Ureter (tissue), 1 donor: Measurements from ENCODE around the gene EPS8L3. TPM values are rescaled to one million over a fixed set of nuclear protein-coding genes. Genes with fewer than 3 reads are reported as not detected.
A peak's percentile ranks its signal among the peaks of the same experiment; 100 is the strongest.
"Not testable (repeated sequence)": the region's sequence is repeated elsewhere in the genome, so short reads cannot be mapped to it uniquely, and the experiment has no call there.

Experiments used
- DNase-seq: peaks from one replicate; pipeline ENCODE4 v3.0.0-alpha.2; 2020; ENCODE audit warnings: low spot score
- total RNA-seq: library from RNA; stranded (reverse); gene quantifications from one replicate; pipeline ENCODE4 v1.2.4, GENCODE V29; 2023
- donor health status: DM: yes; HTN: yes; CAD: no.

The EPS8L3 gene
- total RNA-seq, 1 donor from 2014 or later: 0.55 TPM

DNA sequence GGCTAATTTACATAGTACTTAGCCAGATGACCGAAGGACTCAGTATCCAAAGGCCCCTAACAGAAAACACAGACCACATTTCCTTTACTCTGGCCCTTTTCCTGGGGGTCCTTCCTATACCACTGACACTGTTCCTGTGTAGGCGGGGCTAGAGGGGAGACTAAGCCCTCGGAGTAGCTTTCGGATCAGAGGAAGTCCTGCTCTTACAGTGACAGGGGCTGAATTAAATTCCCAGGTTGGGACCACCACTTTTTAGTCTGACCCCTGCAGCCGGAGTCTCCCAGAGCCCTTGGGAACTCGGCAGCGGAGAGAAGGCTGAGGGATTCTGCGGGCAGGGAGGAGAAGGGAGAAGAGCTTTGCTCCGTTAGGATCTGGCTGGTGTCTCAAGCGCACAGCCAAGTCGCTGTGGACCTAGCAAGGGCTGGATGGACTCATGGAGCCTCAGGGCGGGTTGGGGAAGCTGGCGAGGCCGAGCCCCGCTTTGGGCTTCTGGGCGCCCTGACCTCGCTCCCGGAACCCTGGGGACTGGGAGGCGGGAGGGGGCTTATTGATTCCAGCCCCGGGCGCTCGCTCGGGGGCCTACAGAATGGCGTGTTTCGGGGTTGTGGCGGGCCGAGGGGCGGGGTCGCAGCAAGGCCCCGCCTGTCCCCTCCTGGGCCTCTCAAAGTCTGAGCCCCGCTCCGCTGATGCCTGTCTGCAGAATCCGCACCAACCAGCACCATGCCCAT lies 52.0 kb downstream of the EPS8L3 start, which contains the start of gene GSTM5:
Gene GSTM5 (plus strand): TSS at position 659 of the 728 bp plus-strand sequence. CDS start 62 bp downstream, at position 721.
- DNase-seq: not testable (repeated sequence)

- not testable (repeated sequence) for DNase-seq
These were observed 53.9 kb downstream of the EPS8L3 start for GRCh38 chr1:109709822-109710221.

DNA sequence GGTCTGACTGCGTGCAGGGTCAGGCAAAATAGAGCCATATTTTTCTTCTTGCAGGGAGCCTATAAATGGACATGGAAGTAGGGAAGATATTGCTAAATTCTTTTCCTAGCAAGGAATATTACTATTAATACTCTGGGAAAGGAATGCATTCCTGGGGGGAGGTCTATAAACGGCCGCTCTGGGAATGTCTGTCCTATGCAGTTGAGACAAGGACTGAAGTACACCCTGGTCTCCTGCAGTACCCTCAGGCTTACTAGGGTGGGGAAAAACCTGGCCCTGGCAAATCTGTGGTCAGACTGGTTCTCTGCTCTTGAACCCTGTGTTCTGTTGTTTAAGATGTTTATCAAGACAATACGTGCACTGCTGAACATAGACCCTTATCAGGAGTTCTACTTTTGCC lies 54.8 kb downstream of the EPS8L3 start:
- not testable (repeated sequence) for DNase-seq

DNA sequence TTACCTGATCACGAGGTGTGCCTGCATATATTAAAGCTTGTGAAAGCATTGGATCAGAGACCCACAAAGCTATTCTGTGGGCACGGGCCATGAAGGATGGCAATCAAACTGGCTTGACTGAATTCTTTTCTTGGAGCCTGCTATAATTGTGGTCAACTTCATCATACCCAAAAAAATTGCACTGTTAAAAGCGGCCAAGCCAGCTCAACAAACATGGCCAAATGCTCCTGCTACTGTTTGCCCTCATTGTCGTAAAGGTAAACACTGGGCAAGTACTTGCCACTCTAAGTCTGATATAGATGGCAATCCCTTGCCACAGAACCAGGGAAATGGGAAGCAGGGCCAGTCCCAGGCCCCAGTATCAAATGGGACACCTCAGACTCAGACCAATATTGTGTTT lies 58.3 kb downstream of the EPS8L3 start:
- peak; percentile 41 for DNase-seq

GRCh38 chr1:109704173-109704572 lies 59.5 kb downstream of the EPS8L3 start:
- peak; percentile 31 for DNase-seq

GRCh38 chr1:109702940-109703339 lies 60.8 kb downstream of the EPS8L3 start:
- not testable (repeated sequence) for DNase-seq

Other genes with a start within 250 kb of the EPS8L3 start
- not detected for gene GPR61, start 224.1 kb downstream of the EPS8L3 start, total RNA-seq
- 6.6 TPM for gene GNAI3, start 215.3 kb downstream of the EPS8L3 start, total RNA-seq
- gene GNAT2, start 144.3 kb downstream of the EPS8L3 start, total RNA-seq: not detected
- gene AMPD2, start 144.1 kb downstream of the EPS8L3 start, total RNA-seq: 45.8 TPM
- gene GSTM4, start 107.8 kb downstream of the EPS8L3 start, total RNA-seq: 38.2 TPM
- 104 TPM for gene GSTM2, start 95.9 kb downstream of the EPS8L3 start, total RNA-seq
- gene GSTM1, start 76.1 kb downstream of the EPS8L3 start, total RNA-seq: not detected
- 11.6 TPM for gene GSTM5, start 51.7 kb downstream of the EPS8L3 start, total RNA-seq
- gene GSTM3, start 22.9 kb downstream of the EPS8L3 start, total RNA-seq: 55.6 TPM
- 26.1 TPM for gene CSF1, start 146.9 kb upstream of the EPS8L3 start, total RNA-seq
- gene AHCYL1, start 220.8 kb upstream of the EPS8L3 start, total RNA-seq: 71.0 TPM